ENCODE measurements around the gene ASTN1.

- TF ChIP-seq RAD21 (IDR thresholded peaks at IDR 0.05; ENCODE audit: low read length): no peak
- TF ChIP-seq CTCF (IDR thresholded peaks at IDR 0.05): no peak
- no peak for TF ChIP-seq RFX5 (IDR thresholded peaks at IDR 0.05; ENCODE audit: low read length)
- TF ChIP-seq POLR2AphosphoS5 (IDR thresholded peaks at IDR 0.05; ENCODE audit: low read depth, low read length): no peak
- no peak for TF ChIP-seq GATA2 (CRISPR knock-in tag; IDR thresholded peaks at IDR 0.05)
- TF ChIP-seq USF2 (IDR thresholded peaks at IDR 0.05; ENCODE audit: borderline replicate concordance, low read depth, low read length): no peak
- no peak for TF ChIP-seq FOXM1 (IDR thresholded peaks at IDR 0.05; ENCODE audit: low read depth)
Measured at GRCh38 chr1:177130451-177130945, 34.0 kb downstream of the ASTN1 start.
